Adrenal gland (tissue), 12 donors: ENCODE results near the gene VAC14. TPM values are rescaled to one million over a fixed set of nuclear protein-coding genes. Genes with fewer than 3 reads are reported as not detected.

Experiments used
- DNase-seq, 7 donors: peaks; one replicate each; pipeline ENCODE4 v3.0.0-alpha.2; 2019 to 2020
- H3K27ac ChIP-seq, 5 donors: fragments of 200-600 bp; sonication (generic) in 4 of 5; 1 replicate in 3 of 5; 2 replicates in 2 of 5; pipeline versions ENCODE4 v1.5.1 to v1.8.0; 2016 to 2020; ENCODE audit warnings: mild to moderate bottlenecking in 1 of 5
- H3K27me3 ChIP-seq: fragments of 200-600 bp; 2 replicates; pipeline ENCODE4 v1.8.0; 2021
- H3K36me3 ChIP-seq, 2 donors: fragments of 200-600 bp; replicated peaks in 1 of 2; 1 replicate in 1 of 2; 2 replicates in 1 of 2; pipeline versions ENCODE4 v1.5.1 to v1.8.0; 2018 to 2022
- H3K4me1 ChIP-seq, 2 donors: fragments of 200-600 bp; replicated peaks in 1 of 2; 1 replicate in 1 of 2; 2 replicates in 1 of 2; pipeline versions ENCODE4 v1.5.1 to v1.8.0; 2018 to 2021
- H3K4me3 ChIP-seq, 4 donors: fragments of 200-600 bp; sonication (generic) in 3 of 4; one replicate each; pipeline ENCODE4 v1.5.1; 2016 to 2018
- H3K9me3 ChIP-seq, 3 donors: fragments of 200-600 bp; sonication (generic) in 1 of 3; replicated peaks in 1 of 3; 1 replicate in 2 of 3; 2 replicates in 1 of 3; pipeline versions ENCODE4 v1.5.1 to v1.8.0; 2016 to 2021
- CTCF ChIP-seq, 6 experiments: fragments of 450-650 bp in 4 of 6; fragments of 200-600 bp in 2 of 6; sonication (generic) in 1 of 6; IDR thresholded peaks; 1 replicate in 5 of 6; 2 replicates in 1 of 6; pipeline versions ENCODE4 v1.5.1 to v1.8.0; 2016 to 2021; ENCODE audit warnings: antibody characterized with exemption in 6 of 6, mild to moderate bottlenecking in 2 of 6, moderate library complexity in 1 of 6
- POLR2A ChIP-seq, 2 donors: fragments of 450-650 bp; IDR thresholded peaks; one replicate each; pipeline ENCODE4 v1.6.1; 2017; ENCODE audit warnings: antibody characterized with exemption in 2 of 2, mild to moderate bottlenecking in 2 of 2, moderate library complexity in 1 of 2
- WGBS, 4 donors: extraction: QIAGEN DNeasy Blood & Tissue Kit in 2 of 4; methylation state at CpG; one replicate each; pipeline versions ENCODE4 v1.1.5 to v1.1.7; 2013 to 2017; 5-methylcytosine and 5-hydroxymethylcytosine counted together
- intact Hi-C, 2 donors: fragments of 100-400 bp; cut with DNase I; formaldehyde crosslinking; loops; one replicate each; pipeline versions ENCODE4 v1.14.1 to v1.15.0; 2022 to 2023
- polyA plus RNA-seq, 3 donors: library from polyadenylated mRNA; stranded (reverse); fragments of 200-250 nt in 2 of 3; fragments of 350-450 nt in 1 of 3; fragmentation: Illumina TruSeq in 1 of 3; extraction: RNeasy Lipid Tissue Mini Kit (QIAGEN cat#74804) in 1 of 3; gene quantifications; one replicate each; pipeline ENCODE4 v1.2.3, GENCODE V29; 2013 to 2014
- total RNA-seq, 9 donors: library from RNA; depleted of rRNA in 4 of 9; stranded (reverse); fragments of >200 nt in 4 of 9; fragments of 120-200 nt in 1 of 9; fragmentation: NEBNext Ultra II Directional in 1 of 9; extraction: Animal tissue kit (Norgen Biotek cat#: 25700) in 1 of 9; gene quantifications; one replicate each; pipeline versions ENCODE4 v1.1.0 to v1.2.4, GENCODE V29; 2013 to 2023
- donor health status: healthy with polysubstance abuse.
- donor health status: Bipolar disorder and iron deficiency.
- donor health status: DM: yes; HTN: yes; CAD: no.
- donor health status: DM: no; HTN: no; CAD: no.
- donor health status: DM: no; HTN: no; CAD: no.
- donor health status: DM: yes; HTN: yes; CAD: no.

Gene VAC14
- total and polyA plus RNA-seq, 12 donors = 24.6 to 74.8 (median 50.1) TPM

- DNase-seq = peak; percentile 85 to 97 (median 96)
- Histone ChIP-seq H3K36me3 (peaks cover 0 to 5% of the 10 kb centered on the region in 2 donors), H3K9me3 (no peaks in the 10 kb centered on the region), H3K27me3 (no peaks in the 10 kb centered on the region), H3K4me1 (peaks cover 21 to 49% of the 10 kb centered on the region in 2 donors), H3K4me3 (no peak overlapping the region), H3K27ac (peak overlapping the region; percentile 48 to 98 (median 91))
- intact Hi-C loops = no loop called here
- TF ChIP-seq POLR2A (IDR thresholded peaks at IDR 0.05) = peak in 1 of 2 donors; percentile 86
- TF ChIP-seq CTCF (IDR thresholded peaks at IDR 0.05) = peak; percentile 14 to 81 (median 74)
- WGBS, 4 donors = 33 to 46% (median 38%) methylated on average over 8 to 16 of the region's 16 CpGs
Observed at GRCh38 chr16:70703041-70703834, 97.7 kb downstream of the VAC14 start.

GRCh38 chr16:70702624-70703023 is 98.3 kb downstream of the VAC14 start:
- 57 to 69% (median 64%) methylated on average over 6 to 8 of the region's 8 CpGs for WGBS, 4 donors
- no peaks in the 10 kb centered on the region for H3K9me3 ChIP-seq
- peaks cover 21 to 49% of the 10 kb centered on the region in 2 donors for H3K4me1 ChIP-seq
- peak in 5 of 7 donors; percentile 59 to 83 (median 72) for DNase-seq
- H3K36me3 ChIP-seq = peaks cover 0 to 6% of the 10 kb centered on the region in 2 donors
- peak overlapping the region; percentile 48 to 98 (median 91) for H3K27ac ChIP-seq
- H3K27me3 ChIP-seq = no peaks in the 10 kb centered on the region
- intact Hi-C loops = no loop called here
- no peak for TF ChIP-seq CTCF (IDR thresholded peaks at IDR 0.05)
- no peak for TF ChIP-seq POLR2A (IDR thresholded peaks at IDR 0.05)
- H3K4me3 ChIP-seq = no peak overlapping the region

GRCh38 chr16:70701998-70702397 is 99.0 kb downstream of the VAC14 start:
- peaks cover 21 to 43% of the 10 kb centered on the region in 2 donors for H3K4me1 ChIP-seq
- peak overlapping the region in 4 of 5 donors; percentile 85 to 98 (median 94) for H3K27ac ChIP-seq
- H3K36me3 ChIP-seq = peaks cover 0 to 6% of the 10 kb centered on the region in 2 donors
- no peak overlapping the region for H3K4me3 ChIP-seq
- TF ChIP-seq POLR2A (IDR thresholded peaks at IDR 0.05) = no peak
- no peak for TF ChIP-seq CTCF (IDR thresholded peaks at IDR 0.05)
- H3K27me3 ChIP-seq = no peaks in the 10 kb centered on the region
- 87 to 100% (median 94%) methylated on average over 4 to 8 of the region's 8 CpGs for WGBS, 4 donors
- DNase-seq = no peak
- intact Hi-C loops = no loop called here
- no peaks in the 10 kb centered on the region for H3K9me3 ChIP-seq

- intact Hi-C loops = no loop called here
- TF ChIP-seq CTCF (IDR thresholded peaks at IDR 0.05) (no peak), POLR2A (IDR thresholded peaks at IDR 0.05) (no peak)
- Histone ChIP-seq H3K36me3 (peaks cover 0 to 6% of the 10 kb centered on the region in 2 donors), H3K4me3 (no peak overlapping the region), H3K27me3 (no peaks in the 10 kb centered on the region), H3K9me3 (no peaks in the 10 kb centered on the region), H3K27ac (peak overlapping the region in 2 of 5 donors; percentile 96 to 98), H3K4me1 (peaks cover 21 to 39% of the 10 kb centered on the region in 2 donors)
- WGBS, 4 donors = 86 to 89% (median 89%) methylated on average over 8 to 9 of the region's 9 CpGs
- DNase-seq = no peak
Observed at GRCh38 chr16:70701596-70701995, 99.4 kb downstream of the VAC14 start.
